NCI-H1436 treated with DMSO at 0.1 percent for 48 hours (cell line): ENCODE results near the gene ARAP1.

Experiments
- DNase-seq: peaks from one replicate; lab custom pipeline; 2025; lab: John Stamatoyannopoulos, UW

Gene ARAP1

DNA sequence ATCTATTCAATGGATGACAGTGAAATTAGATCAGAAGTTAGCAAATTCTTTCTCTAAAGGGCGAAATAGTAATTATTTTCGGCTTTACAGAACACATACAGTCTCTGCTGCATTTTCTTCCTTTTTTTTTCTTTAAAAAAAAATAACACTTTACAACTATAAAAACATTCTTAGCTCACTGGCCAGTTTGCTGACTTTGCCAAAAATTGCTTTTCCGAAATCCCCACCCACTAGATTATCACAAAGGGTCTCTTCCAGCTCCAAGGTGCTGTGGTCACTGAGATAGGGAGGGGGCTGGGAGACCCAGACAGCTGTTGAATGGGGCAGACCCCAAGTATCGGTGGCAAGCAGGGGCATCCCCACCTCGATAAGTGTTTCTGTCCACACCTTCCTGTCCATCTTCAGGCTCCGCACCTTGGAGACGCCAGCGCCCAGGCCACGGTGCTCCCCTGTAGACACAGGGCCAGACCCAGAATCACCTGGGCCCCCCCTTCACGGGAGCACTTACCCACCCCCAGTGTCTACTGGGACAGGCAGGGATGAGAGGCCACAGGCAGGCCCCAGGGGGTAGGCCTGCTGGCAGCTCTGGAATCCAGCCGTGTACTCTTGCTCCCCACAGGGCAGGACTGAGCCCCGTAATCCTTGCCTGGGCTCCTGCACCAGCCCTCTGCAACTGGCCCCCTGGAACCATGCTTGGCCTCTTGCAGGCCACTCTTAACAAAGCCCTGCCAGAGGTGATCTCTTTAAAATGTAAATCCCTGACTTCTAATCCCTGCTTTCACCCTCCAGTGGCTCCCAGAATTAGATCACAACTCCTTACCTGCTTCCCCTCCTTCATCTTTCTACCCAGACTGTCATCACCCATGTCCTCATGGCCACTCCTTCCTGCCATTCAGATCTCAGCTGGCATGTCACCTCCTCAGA is 46.5 kb downstream of the ARAP1 start:
- no peak for DNase-seq

DNA sequence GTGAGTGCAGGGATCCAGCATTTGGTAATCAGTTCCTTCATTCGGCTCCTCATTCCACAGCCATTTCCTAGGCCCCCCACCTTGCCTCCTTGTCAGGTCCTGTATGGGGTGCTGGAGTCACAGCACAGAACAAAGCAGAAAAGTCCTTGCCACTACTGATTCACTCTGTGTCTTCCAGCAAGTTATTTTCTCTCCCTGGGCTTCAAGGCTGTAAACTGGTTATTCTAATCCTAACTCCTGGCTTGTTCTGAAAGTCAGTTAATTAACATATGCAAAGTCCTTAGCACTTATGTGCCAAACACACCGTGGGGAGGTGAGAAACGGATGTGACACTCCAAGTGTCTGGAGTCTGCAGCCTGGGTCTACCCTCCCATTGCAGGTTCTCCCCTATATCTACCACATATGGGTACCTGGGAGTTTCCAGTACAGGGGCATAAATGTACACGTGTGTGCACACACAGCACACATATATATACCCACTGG is 47.4 kb downstream of the ARAP1 start:
- no peak for DNase-seq

DNA sequence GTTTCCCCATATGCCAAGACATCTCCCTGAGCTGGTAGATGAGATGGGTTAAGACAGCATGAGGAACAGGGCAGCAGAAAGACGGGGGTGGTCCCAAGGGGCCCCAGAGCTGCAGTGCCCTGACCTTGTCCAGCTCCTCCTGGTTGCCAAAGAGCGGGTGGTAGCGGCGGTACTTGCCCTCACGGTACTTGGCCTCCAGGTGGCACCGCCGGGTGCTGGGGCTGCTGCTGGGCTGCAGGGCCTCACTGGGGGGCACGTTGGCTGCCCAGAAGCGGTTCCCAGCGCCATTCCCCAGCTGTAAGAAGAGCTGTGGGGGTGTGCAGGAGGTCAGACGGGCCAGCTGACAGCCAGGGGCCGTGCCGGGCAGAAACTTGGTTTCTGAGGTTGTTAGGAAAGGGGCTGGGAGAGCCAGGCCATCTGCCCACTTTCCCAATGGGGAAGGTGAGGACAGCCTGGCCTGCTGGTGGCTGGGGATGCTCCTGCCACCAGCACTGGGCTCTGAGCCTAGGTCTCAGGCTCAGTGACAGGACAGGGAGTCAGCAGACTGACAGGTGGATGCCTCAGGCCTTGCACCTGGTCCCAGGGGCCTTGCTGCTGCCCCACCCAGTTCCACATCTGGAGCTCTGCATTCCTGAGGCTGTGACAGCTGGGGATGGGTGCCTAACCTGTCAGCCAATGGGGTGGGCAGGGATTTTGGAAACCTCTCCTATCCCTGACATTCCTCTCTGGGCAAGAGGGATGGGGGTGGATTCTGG is 48.0 kb downstream of the ARAP1 start:
- DNase-seq: no peak

DNA sequence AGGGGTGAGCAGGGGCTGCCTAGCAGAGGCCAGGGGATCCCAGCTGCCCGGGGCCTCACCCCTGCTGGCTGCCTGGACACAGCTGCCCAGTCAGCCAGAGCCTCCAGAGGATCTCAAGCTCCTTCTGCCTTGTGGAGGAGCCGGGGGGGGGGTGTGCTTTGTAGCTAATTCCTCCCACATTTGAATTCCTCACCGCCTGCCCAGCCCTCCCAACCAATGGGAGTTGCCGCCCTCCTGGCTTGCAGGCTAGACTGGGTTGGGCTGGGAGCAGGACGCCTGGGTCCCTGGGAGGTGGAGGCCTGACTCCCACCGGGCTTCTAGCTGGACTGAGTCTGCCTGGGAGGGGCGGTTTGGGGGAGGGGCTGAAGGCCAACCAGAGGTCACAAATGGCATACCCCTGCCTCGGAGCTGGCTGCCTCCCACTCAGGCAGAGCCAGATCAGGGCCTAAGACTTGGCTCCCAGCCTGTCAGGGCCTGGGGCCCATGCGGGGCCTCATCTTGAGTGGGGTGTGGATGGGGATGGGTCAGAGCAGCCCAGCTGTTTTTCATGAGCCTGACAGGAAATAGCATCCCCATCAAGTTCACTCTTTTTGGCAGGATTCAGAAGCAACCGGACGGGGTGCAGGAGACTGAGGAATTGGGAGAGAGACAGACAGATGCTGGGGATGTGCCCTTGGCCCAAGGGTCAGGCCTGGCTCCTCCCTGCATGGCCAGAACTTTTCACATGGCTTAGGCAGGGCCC is 48.8 kb downstream of the ARAP1 start:
- no peak for DNase-seq

DNA sequence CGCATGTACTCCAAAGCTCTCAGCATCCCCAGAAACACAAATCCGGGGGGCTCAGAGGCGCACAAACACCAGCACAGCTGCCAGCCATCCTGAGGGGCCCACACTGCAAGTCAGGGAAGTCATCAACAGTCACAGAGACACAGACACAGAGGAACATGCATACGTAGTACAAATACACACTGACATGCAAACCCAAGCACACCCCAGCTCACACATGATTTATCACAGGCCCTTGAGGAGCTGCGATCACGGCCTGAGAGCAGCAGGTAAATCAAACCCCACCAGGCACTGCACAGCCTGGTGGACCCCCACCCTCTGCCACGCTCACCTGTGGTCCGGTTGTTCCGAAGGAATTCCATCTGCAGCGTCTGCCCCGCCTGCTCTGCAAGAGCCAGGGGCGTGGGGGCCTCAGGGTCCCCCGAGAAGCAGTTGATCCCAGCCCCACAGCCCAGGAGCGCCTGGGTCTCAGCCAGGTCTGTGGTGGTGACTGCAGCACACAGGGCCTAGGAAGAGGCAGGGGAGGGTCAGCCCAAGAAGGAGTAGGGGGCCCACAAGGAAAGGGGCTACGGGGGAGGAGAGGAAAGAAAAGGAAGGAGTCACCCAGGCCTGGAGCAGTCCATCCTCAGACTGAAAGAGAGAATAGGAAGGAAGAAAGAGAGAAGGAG is 49.5 kb downstream of the ARAP1 start:
- DNase-seq: no peak

DNA sequence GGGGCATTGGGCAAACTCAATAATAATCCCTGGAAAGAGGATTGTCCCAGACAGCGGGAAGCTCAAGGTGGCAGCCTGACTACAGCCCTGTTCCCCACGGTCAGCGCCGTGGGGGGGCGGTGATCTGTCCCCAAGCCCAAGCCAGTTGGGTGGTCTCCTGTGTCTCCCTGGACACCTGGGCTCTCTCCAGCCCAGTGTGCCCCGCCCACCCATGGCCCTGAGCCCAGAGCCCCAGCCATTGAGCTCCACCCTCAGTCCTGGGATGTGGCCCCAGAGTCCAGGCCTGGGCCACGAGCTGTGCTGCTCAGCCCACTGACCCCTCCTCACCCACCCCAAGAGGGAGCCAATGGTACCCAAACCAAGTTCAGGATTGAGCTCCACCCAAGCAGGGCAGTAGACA is 50.1 kb downstream of the ARAP1 start:
- DNase-seq: no peak

DNA sequence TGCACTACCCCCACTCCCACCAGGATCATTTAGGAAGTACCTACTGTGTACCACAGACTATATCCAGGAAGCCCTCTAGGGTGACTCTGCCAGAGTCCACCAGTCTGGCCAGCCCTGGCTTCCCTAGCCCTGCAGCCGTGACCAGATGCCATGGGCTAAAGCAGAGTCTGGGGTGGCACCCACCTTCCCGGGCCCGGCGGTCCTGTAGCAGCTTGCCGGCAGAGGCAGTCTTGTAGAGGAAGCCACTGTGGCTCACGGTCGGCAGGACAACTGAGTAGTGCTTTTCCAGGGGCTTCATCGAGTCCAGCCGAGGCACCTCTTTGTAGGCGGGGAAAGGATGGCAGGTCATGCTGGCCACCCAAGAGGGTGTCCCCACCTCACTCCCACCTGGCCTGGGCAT is 50.7 kb downstream of the ARAP1 start:
- DNase-seq: no peak

DNA sequence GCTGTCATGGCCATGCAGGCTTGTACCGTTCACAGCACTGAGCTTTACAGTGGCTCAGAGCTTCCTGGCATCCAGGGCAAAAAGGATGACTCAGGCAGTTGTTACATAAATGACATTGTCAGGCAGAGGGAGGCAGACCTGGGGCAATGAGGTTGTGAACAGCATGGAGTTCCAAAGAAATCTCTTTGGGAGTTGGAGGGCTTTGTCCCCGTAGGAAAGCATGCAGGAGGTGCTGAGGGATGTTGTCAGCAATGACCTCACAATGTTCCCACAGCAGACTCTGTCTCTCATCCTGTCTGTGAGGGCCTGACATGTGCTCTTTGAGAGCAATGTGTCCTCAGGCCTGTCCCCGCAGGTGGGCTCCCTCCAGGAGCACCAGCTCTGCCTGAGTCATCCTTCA is 52.1 kb downstream of the ARAP1 start:
- no peak for DNase-seq

DNA sequence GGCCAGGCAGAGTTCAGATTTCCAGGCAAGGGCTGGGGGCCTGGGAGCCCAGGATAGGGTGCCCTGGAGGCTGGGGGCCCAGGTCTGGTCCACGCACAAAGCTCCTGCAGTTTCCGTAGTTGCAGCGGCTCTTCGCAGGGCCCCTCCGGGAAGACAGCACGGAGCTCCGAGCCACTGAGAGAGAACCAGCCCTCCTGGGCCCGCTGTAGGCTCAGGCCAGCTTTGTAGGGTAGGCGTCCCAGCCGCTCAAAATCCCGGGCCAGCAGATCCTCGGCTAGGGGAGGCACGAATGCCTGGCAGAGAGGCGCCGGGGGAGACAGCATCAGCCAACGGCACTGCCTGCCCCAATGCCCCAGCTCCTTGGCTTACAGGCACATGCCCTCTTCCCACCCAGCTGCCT is 54.4 kb downstream of the ARAP1 start:
- DNase-seq: no peak

DNA sequence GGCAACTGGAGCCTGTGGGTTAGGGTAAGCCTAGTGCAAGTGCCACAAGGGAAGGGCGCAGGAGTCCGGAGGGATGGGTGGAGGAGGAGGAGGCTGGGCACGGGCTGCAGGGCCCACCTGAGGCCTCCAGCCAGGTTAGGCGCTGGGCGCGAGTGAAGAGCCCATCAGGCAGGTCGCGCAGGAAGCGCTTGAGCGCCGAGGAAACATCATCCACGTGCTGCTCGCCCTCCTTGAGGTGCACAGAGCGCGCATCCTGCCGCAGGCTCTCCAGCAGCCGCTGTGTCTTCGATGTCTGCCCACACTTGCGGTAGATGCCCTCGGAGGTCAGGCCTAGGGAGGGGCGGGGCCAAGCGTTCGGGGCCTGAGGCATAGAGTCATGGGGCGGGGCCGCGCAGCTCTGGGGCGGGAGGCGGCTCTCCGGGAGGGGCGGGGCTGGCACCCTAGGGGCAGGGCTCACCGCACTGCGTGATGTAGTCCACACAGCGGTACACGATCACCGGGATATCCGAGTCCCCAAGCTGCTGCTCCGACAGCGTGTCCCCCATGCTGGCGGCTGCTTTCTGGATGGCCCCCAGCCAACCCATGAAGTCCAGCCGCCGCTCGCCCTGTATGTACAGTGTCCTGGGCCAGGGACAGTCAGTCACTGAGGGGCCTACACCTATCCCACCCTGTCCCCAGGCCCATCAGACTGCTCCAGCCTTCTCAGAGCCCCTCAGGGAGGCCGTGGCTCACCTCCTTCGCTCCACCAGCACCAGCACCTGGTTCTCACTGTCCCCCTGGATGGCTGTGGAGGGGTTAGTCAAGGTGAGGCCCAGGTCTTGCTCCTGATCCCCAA is 55.1 kb downstream of the ARAP1 start:
- DNase-seq: no peak

DNA sequence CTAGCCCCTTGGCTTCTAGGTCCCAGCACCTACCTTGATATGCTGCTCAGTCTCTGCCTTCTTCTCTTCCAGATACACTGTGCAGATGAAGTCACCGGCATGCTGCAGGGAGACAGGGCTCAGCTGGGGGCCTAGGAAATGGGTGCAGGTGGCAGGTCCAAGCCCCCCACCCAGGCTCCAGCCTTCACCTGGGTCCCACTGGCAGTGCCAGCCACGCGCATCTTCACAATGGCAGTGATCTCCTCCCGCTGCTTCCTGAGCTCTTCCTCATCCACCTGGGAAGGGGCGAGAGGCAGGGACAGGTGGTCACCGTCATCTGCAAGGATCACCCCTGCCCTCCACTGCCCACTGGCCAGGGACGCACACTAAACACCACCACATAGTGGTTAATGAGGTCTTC is 56.9 kb downstream of the ARAP1 start:
- no peak for DNase-seq

DNA sequence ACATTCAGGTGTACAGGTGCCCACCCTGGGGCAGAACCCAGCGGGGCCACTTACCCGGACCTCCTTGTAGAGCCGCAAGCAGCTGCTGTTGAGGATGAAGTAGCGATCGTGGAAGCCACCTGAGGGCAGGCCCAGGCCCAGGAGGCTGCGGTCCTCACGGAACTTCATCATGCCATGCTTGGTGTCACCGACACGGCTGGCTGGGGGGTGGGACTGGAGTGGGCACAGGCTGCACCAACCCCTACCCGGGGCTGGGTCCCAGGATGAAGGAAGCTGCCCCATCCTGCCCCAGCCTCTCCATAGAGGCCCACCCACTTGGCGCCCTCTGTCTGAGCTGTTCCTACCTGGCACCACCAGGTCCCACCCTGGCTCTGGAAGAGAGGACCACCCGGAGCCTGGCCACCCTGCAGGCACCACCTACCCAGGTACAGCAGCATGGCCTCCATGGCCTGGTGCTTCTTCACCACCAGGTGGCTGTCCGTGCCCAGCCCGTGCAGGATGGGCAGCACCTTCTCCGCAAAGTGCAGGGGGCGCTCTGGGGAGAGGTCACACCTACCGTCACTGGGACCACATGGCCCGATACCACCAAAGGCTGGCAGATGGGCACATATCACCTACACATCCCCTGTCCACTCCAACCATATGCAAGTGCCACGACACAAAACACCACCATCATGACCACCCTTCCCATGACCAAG is 58.8 kb downstream of the ARAP1 start:
- DNase-seq: no peak

DNA sequence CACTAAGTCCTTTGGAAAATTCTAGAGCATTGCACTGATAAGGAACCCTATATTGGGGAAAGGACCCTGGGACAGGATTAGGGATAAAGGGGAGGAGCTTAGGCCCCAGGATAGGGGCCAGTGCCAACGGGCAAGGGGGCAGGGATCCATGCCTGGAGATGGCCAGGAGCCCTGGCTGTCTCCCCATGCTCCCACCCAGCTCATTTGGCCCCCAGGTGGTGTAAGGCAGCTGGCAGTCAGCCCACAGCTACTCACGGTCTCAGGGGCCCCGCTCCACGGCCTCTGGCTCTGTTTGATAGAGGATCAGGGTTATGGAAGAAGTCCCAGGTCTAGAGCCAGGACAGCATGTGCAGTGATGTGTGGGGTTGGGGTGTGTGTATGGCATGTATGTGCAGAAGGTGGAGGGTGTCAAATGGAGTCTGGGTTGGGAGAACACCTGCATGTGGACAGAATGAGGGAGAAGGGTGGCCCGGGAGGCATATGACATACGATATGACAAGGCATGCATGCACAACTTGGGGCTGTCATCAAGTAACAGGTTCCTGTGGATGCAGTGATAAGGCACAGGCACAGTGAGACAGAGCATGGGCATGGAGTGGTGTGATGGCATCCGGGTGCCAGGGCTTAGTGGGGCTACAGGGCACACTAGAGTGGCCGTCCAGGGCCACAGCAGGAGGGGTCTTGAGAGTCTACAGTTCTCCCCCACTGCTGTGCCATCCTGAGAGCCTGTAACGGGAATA is 59.5 kb downstream of the ARAP1 start:
- DNase-seq: no peak

DNA sequence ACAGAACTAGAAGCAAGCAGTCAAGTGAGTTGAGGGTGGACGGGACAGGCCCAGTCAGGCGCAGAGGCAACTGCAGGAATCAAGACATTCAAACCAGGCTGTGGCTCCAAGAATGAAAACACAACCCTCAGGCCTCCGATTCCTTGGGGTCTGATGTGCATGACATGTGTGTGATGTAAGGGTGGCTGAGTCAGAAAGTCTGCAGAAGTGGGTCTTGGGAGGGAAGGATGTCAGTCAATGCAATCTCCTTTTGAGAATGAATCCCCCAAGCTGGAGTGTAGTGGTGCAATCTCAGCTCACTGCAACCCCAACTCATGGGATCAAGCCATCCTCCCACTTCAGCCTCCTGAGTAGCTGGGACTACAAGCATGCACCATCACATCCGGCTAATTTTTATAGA is 62.0 kb downstream of the ARAP1 start:
- no peak for DNase-seq

DNA sequence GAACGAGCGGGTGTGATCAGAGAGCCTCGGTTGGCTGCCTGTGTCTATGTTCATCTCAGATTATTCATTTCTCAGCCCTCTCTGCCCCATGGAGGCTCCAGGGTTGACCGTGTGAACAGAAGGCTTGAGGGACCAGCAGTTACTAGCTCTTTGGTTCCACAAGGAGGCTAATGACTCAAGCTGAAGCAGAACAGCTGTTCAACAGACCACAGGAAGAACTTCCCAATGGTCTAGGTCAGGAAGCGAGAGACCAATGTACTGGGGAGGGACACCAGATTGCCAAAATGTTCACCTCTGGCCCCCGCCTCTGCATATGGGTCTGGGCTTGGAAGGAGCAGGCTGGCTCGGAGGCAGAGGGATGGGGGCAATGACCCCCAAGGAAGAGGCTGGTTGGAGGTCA is 63.3 kb downstream of the ARAP1 start:
- no peak for DNase-seq

DNA sequence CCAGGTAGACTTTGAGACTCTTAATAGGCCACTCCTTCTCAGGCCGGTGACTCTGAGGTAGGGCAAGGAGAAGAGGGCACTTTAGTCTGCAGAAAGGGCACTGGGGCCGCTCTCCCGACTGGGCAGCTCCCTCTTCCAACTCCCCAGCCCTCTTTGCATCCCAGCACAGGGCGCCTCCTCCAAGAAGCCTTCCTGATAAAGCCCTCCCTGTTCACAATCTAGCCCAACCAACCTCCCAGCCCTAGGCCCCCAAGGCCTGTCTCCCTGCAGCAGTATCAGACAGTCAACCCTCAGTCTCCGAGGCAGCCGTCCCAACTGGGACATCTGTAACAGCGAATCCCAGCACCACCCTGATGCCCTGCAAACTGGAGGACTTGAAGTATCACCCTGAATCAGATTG is 63.7 kb downstream of the ARAP1 start:
- DNase-seq: no peak

DNA sequence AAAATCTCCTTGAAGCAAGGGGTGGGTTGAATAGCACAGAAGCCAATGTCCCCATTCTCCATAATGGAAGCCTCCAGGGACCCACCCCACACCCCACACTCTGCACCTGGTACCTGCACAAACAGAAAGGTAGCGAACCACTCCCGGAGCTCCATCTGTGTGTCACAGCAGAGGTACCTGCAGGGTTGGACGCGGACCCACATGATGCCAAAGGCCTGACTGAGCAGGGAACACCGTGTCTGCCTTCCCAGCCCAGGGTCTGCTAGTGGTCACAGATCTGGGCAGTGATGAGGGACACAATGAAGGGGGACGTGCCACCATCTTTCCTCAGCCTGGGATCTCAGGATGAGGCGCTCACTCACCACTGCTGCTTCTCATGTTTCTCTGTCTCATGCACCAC is 64.9 kb downstream of the ARAP1 start:
- DNase-seq: no peak

DNA sequence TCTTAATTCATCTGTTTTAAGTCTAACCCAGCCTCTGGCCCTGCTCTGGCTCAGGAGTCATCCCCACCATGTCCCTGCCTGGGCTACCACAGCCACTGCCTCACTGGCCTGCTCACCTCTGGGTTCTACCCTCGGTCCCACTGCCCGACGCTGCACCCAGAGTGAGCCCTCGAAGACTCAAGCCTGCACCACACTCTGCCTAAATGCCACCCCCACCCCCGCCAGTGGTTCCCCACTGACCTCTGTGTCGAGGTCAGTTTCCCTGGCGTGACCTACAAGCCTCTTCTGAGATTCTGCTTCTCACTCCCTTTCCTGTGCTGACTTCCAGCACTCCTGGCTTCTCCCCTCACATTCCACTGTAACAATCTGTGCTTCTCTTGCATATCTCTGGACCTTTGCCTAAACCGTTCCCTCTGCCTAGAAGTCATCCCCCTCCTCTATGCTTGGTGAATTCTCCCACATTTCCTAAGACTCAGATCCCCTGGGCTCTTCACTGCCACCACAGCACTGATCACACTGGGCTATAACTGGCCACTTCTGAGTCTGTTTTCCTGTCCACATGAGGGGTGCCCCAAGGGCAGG is 65.5 kb downstream of the ARAP1 start:
- no peak for DNase-seq
